Epithelial cell of proximal tubule (primary cell): ENCODE results near the gene ZC3H12D. TPM values are rescaled to one million over a fixed set of nuclear protein-coding genes. Genes with fewer than 3 reads are reported as not detected.

Source experiments
- DNase-seq: peaks from one replicate; pipeline ENCODE4 v3.0.0-alpha.2; 2011; ENCODE audit warnings: low read depth
- H3K4me3 ChIP-seq: 2 replicates; pipeline ENCODE4 v1.5.1; 2011; ENCODE audit warnings: low read depth, mild to moderate bottlenecking, low read length
- total RNA-seq: library from RNA; depleted of rRNA; stranded (reverse); fragments of >200 nt; gene quantifications from 2 replicates; pipeline ENCODE4 v1.2.3, GENCODE V29; 2015
- TF ChIP-seq, protein P1 (sequence below): conservative IDR thresholded peaks from 2 replicates; pipeline ENCODE4 v1.5.1; 2012; ENCODE audit warnings: low read depth, mild to moderate bottlenecking, low read length

ZC3H12D gene
- total RNA-seq, 1 donor from 2014 or later = 0.17 TPM

DNA sequence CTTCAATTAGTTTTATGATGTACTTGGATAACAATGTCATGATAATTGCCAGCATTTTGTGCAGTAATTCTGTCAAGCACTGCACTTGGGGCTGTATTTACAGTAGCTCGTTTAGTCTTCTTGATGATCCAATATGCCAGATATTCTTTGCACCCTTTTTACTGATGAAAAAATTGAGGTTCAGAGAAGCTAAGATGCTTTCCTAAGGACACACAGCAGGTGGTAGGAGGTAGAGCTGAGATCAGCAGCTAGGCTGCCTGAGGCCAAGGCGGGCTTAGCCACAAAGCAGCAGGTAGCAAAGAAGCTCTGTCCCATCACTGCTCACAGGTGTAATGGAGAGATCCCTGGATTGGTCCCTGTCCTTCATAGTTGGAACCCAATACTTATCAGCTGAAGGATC is 51.4 kb downstream of the ZC3H12D start:
- TF ChIP-seq, protein P1, sequence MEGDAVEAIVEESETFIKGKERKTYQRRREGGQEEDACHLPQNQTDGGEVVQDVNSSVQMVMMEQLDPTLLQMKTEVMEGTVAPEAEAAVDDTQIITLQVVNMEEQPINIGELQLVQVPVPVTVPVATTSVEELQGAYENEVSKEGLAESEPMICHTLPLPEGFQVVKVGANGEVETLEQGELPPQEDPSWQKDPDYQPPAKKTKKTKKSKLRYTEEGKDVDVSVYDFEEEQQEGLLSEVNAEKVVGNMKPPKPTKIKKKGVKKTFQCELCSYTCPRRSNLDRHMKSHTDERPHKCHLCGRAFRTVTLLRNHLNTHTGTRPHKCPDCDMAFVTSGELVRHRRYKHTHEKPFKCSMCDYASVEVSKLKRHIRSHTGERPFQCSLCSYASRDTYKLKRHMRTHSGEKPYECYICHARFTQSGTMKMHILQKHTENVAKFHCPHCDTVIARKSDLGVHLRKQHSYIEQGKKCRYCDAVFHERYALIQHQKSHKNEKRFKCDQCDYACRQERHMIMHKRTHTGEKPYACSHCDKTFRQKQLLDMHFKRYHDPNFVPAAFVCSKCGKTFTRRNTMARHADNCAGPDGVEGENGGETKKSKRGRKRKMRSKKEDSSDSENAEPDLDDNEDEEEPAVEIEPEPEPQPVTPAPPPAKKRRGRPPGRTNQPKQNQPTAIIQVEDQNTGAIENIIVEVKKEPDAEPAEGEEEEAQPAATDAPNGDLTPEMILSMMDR = no peak
- H3K4me3 ChIP-seq = no peak overlapping the region
- no peak for DNase-seq

DNA sequence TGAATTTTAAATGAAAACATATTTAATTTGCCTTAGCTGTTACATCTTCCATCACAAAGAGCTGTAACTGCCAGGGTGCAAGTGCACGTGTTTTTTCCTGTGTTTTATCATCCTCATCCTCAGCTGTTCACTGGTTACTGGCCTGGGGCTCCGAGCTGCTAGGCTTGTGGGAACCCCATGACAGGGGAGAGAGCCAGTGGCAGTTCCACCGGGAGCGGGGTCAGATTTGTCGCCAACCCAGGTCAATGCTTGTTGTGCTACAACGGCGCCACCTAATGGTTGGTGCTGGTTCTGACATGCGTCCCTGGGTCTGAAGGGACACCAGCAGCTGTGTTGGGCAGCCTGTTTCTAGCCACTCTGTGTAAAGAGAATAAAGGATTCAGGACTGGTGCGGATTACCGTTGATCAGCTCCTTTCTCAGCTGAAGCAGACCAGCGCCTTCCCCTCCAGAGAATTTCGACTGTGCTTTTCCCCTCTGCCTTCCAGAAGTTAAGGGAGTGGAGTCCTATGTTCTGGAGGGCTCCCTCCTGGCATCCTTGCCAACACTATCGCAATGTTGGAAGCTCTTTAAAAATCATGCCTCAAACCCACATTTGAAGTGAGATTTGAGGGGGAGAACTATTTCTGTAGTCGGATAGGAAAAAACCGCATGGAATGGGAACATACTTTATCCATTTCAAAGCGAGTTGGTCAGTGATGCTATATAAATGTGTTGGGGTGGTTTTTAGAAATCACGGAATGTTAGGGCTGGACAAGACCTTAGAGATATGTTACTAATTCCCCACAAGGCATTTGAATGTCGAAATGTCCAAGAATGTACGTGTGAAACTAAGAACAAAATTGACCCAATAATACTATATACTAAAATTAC is 52.7 kb downstream of the ZC3H12D start:
- H3K4me3 ChIP-seq = no peak overlapping the region
- DNase-seq = no peak
- TF ChIP-seq, protein P1 = peak; percentile 93

DNA sequence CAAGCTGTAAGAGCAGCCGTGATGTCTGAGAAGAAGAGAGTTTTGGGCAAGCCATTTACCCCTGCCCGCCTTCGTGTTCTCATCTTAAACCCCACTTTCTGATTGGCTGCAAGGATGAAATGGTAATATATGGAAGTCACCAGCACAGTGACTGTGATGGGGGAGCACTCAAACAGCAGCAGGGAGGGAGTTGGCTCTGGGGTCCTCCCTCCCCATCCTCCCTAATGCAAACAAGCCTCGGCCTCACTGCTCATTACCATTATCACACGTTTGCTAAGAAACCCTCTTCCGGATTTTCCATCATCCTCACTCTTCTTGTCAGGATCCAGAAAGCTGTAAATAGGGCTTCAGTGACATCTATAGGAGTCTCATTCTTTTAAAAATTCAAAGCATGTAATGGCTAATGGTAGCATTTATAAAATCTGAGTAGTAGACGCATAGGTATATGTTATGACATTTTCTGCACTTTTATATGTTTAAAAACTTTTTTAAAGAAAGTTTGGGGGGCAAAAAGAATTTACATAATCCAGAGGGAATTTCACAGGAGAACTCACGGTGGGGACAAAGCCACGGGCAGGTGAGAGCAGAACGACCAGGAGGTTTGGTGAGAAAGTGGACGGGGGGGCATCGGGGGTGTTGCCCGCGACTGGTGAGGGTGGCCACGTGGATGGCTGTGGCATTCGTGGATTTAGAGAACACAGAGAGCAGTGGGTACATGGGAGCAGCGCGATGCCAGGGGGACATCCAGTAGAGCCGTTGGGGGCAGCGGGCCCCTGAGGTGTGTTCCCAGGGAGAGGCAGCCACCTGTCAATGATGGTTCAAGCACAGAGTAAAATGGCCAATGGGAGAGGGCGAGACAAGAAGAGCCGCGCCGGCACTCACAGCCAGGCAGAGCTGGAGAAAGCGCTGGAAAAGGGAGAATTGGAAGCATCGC is 55.1 kb downstream of the ZC3H12D start:
- no peak for DNase-seq
- H3K4me3 ChIP-seq = no peak overlapping the region
- TF ChIP-seq, protein P1 = no peak

DNA sequence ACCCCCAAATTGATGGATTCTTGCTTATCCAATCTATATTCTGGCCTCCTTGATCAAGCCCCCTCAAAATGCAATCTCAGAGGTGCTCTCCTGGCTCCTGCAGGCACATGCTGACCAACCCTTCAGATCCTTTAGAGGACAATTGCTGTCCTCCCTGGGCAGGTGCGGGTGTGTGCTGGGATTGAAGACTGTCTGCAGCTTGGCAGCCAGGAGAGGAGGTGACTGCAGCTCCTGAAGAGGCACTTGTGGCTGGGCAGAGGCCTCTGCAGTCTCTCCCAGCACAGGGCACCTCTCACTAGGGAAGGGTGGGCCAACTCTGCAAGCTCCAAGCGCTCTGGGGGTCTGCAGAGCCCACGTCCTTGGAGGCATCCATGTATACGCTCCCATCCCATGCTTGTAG is 56.2 kb downstream of the ZC3H12D start:
- DNase-seq = no peak
- TF ChIP-seq, protein P1 = no peak
- H3K4me3 ChIP-seq = no peak overlapping the region

DNA sequence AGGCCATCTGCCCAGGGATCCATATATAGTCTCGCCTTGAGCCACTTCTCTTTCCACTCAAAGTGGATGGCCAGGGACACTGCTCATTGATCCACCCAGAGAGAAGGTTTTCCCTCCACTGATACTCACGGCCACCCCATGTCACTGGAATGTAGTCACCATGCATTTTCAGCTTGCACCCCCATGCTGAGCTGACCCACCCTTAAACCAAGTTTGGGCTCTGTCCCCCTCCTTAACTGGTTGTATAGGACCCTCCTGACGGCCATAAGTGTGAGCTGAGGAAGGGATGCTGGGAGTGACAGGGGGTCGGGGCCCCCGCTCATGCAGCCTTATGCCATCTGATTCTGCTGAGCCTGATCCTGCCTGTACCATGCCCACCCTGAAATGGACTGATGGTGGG is 59.1 kb downstream of the ZC3H12D start:
- H3K4me3 ChIP-seq = no peak overlapping the region
- DNase-seq = no peak
- TF ChIP-seq, protein P1 = no peak

DNA sequence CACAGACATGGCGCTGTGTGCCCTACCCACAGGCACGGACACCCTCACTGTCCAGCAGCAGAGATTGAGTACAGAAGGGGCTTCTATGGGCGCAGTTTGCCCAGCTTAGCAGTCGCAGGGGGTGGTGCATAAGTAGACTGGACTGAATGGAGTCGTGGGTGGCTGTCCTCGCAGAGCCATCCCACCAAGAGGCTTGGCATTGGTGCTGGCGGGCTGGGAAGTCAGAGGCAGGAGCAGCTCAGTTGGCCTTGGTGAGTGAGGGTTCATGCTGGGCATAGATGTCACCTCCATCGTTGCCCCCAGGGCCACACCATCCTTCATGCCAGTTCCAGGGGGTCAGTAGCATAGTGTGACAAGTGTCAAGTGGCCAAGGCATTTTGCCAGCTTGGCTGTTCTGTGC is 59.6 kb downstream of the ZC3H12D start:
- H3K4me3 ChIP-seq = no peak overlapping the region
- DNase-seq = no peak
- TF ChIP-seq, protein P1 = no peak
